HG03460 (cell line): ENCODE measurements around the gene CDYL.
"Not testable (repeated sequence)": the region's sequence is repeated elsewhere in the genome, so short reads cannot be mapped to it uniquely, and the experiment has no call there.

Source experiments
- ATAC-seq: cut with Tn5 transposase; IDR thresholded peaks from one replicate; pipeline ENCODE4 v1.9.1; 2021; ENCODE audit not compliant: unreplicated experiment

Gene CDYL

DNA sequence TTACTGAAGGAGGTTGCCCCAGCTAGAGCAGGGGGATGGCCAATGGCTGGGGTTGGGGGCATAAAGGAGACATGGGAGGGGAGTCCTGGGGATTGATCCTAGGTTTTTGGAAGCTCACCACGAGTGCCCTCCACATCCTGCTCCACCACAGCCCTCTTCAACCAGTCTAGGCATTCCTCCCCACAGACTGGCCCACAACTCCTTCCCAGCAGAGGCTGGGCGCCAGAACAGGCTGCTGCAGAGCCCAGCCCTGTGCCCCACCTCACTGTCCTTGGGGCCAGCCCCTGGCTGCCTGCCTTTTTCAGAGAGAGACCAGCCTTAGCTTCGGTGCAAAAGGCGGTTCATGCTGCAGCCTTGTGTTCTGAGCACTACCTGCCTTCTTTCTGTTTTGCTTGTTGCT is 211.2 kb downstream of the CDYL start:
- ATAC-seq: no peak

DNA sequence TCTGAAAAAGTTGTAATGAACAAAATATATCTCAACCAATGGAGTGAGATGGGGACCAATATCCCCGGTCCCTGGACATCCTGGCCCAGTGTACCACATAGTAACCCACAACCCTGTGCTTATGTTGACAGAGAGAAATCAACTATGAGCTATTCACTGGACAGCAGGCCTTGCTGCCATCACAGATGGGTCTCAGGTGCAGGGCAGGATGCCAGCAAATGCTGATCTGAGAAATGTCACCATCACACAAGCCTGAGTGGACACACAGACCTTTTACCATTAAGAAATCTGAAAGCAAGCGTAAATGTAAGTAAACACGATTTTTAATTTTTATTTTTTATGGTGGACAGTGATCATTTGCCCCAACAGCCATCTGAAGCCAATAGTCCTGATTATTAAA is 218.5 kb downstream of the CDYL start:
- ATAC-seq: no peak

DNA sequence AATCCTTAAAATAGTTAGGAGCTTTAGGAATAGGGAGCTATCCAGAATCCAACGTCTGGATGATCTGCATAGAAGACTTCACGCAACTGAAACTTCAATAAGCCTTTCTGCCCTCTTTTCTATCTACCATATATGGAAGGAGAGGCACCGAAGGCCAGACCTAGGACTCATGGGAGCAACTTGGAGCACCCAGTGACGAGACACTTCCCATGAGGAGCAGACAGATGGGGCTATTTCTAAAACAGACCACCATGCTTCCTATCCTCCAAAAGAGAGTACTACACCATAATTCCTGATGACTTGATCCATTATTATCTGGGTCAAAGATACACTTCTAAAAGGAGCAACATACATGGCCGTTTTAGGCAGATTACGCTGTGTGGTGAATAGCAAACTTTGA is 221.7 kb downstream of the CDYL start:
- no peak for ATAC-seq

DNA sequence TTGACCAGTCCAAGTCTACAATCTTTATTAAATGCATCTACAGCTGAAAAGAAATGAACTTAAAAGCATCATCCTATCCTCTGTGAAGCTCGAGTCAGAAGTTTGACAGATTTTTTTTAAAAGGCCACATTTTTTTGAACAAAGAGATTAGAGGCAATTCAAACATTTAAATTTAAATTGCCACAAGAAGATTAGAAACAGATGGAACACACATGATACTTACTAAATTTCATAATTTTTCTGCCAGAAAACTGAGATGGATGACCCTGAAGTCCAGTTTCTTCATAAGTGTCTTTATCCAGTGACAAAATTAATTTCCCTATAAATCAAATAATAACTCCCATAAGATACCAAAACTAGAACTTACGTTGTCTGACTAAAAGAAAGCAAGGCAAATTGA is 223.4 kb downstream of the CDYL start:
- ATAC-seq: no peak

DNA sequence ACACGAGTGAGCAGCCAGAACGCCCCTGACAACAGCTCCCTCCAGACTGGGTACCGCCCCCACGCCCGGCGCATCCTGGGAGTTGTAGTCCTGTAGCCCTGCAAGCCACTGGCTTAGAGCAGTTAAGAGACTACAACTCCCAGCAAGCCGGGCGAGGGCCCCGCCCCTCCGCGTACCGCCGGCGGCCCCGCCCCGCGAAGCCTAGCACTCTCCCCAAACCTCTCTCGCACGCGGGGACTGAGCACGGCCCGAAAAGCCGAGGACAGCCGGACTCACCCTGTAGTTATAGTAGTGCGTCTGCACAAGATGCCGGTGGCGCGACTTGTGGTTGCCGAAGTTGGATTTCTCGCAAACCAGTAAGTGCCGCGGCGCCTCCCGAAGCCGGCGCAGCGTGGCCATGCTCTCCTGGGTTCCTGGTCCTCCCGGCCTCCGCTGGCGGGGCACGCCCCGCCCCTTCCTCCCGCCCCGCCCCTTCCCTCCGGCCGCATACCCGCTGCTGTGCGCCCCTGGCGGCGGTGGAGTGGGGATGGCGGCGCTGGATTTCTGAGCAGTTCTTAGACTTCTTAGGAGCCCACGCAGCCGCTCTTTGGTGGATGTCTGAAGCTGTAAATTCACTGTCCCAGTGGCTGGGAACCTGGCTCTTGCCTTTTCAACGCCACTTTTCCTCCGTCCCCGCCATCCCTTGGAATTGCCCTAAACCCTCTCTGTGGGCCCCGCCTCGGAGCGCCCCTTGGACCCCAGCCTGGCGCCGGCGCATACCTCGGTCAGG is 227.6 kb downstream of the CDYL start, which contains the start of gene RPP40:
Gene RPP40 (minus strand): TSS at position 434 of the 769 bp plus-strand sequence. CDS start 35 bp downstream, at position 399.
- peak; percentile 96 for ATAC-seq

DNA sequence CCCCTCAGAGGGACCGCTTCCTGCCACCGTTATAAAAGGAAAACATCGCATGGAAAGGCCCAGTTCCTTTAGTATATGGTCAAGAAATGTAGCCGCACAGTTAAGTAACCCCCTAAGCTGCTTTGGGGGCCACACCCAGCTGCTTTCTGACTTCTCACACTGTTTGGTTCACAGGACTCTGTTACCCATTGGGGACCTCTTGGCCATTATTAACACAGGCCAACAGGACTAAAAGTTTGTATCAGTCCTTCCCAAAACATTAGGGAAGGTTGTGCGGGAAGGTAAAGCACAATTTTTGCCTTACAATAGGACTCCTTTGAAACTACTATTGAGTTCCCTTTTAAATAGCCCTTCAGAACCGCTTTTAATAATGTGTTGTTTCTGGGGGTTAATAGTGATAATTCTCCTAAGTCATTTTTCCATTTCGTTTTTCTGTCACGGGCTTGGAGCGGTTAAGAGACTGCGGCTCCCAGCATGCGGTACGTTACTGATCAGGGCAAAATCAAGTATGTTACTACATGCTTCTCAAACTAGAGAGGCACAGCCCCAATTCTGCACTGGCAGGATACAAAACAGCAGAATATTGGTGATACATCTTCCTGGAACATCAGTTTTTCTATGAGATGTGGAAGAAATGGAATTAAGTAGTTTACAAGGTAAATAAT is 228.3 kb downstream of the CDYL start:
- no peak for ATAC-seq

DNA sequence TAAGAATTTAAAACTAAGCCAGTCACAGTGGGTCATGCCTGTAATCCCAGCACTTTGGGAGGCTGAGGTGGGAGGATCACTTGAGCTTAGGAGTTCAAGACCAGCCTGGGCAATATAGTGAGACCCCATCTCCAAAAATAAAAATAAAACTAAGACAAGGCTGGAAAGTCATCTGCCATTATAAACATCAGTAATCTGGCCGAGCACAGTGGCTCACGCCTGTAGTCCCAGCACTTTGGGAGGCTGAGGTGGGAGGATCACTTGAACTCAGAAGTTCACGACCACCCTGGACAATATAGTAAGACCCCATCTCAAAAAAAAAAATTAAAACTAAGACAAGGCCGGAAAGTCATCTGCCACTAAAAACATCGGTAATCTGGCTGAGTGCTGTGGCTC is 228.8 kb downstream of the CDYL start:
- not testable (repeated sequence) for ATAC-seq
